ENCODE measurements around the gene SYT12.

DNA sequence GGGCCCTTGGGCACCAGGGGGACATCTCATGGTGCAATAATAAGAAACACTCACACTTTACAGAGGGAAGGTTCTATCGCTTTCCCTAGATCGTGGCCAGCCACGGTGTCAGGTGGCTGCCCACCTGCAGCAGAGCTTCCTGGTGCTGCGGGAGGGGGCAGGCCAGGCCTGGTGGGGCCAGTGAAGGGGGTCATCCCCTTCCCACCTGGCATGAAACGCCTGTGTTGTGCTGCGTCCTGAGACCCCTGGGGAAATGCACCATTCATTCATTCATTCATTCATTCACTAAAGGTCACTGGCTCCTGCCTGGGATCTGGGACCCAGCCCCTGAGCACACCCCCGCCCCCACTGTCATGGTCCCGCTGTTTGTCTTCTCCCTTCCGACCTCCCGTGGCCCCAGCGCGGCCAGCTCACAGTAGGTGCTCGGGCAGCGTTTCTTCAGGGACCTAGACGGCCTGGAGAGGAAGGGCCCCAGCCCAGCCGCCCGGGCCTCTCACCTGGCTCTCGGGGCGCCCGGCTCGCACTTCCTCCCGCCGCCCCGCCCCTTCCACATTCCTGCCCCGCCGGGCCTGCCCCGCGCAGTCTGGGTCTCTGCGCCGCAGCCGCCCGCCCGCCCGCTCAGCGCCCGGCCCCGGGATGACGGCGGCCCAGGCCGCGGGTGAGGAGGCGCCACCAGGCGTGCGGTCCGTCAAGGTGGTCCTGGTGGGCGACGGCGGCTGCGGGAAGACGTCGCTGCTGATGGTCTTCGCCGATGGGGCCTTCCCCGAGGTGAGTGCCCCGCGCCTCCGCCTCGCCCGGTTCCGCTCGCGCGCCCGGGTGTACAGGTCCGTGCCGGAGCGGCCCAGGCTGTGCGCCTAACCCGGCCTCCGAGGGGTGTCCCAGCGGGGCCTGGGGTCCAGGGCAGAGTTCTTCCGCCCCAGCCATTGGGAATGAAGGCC, 33.6 kb downstream of the SYT12 start, which contains the start of gene RHOD:
- TF ChIP-seq, protein P1, sequence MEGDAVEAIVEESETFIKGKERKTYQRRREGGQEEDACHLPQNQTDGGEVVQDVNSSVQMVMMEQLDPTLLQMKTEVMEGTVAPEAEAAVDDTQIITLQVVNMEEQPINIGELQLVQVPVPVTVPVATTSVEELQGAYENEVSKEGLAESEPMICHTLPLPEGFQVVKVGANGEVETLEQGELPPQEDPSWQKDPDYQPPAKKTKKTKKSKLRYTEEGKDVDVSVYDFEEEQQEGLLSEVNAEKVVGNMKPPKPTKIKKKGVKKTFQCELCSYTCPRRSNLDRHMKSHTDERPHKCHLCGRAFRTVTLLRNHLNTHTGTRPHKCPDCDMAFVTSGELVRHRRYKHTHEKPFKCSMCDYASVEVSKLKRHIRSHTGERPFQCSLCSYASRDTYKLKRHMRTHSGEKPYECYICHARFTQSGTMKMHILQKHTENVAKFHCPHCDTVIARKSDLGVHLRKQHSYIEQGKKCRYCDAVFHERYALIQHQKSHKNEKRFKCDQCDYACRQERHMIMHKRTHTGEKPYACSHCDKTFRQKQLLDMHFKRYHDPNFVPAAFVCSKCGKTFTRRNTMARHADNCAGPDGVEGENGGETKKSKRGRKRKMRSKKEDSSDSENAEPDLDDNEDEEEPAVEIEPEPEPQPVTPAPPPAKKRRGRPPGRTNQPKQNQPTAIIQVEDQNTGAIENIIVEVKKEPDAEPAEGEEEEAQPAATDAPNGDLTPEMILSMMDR (conservative IDR thresholded peaks at IDR 0.05) = no peak
- no peak for TF ChIP-seq EZH2 (IDR thresholded peaks at IDR 0.05; ENCODE audit: low read depth)
